Measurements from ENCODE around the gene UGT1A8.

The UGT1A8 gene

GRCh38 chr2:233672886-233673285 is 55.5 kb downstream of the UGT1A8 start:
- Histone ChIP-seq H3K36me3 (replicated peaks in 1 of 2; ENCODE audit: control insufficient read depth in 2 of 2, insufficient read depth in 2 of 2, low read length in 2 of 2) (no peaks in the 10 kb centered on the region), H4K91ac (ENCODE audit: low read depth, low read length, poor library complexity) (no peak overlapping the region), H4K8ac (ENCODE audit: low read depth, low read length) (no peak overlapping the region), H2BK5ac (ENCODE audit: low read length) (no peak overlapping the region), H2BK12ac (ENCODE audit: low read length) (no peak overlapping the region), H3K23ac (ENCODE audit: low read depth, low read length, poor library complexity) (no peak overlapping the region), H3K27me3 (ENCODE audit: control insufficient read depth in 3 of 3, insufficient read depth in 3 of 3, low read depth in 1 of 3, low read length in 3 of 3) (no peaks in the 10 kb centered on the region), H2BK120ac (ENCODE audit: low read depth, low read length) (no peak overlapping the region), H2AK5ac (ENCODE audit: low read depth, low read length) (no peak overlapping the region), H3K4me3 (ENCODE audit: low read length in 2 of 2) (no peak overlapping the region), H3K9ac (ENCODE audit: low read depth, low read length, poor library complexity) (no peak overlapping the region), H3K4me2 (ENCODE audit: insufficient read depth, low read length, poor library complexity, severe bottlenecking) (no peak overlapping the region), H3K4ac (ENCODE audit: low read length) (no peak overlapping the region), H3K18ac (ENCODE audit: low read length) (no peak overlapping the region), H3K27ac (replicated peaks; ENCODE audit: low read length) (no peak overlapping the region), H3K4me1 (ENCODE audit: control insufficient read depth in 2 of 2, insufficient read depth in 1 of 2, low read depth in 1 of 2, low read length in 2 of 2) (no peaks in the 10 kb centered on the region), H3K14ac (ENCODE audit: low read length) (no peak overlapping the region), H2AFZ (ENCODE audit: low read length) (no peak overlapping the region), H2BK15ac (ENCODE audit: low read length) (no peak overlapping the region), H3K79me1 (ENCODE audit: low read depth, low read length) (no peaks in the 10 kb centered on the region), H3K9me3 (replicated peaks in 1 of 2; ENCODE audit: control insufficient read depth in 2 of 2, insufficient read depth in 1 of 2, low read depth in 1 of 2, low read length in 2 of 2) (no peaks in the 10 kb centered on the region)
- WGBS, 2 donors (ENCODE audit: extremely low coverage in 2 of 2, insufficient read length in 2 of 2, insufficient replicate concordance in 1 of 2) = no CpG with 5 or more reads among the region's 3 CpGs
- DNase-seq (ENCODE audit: low spot score) = no peak

DNA sequence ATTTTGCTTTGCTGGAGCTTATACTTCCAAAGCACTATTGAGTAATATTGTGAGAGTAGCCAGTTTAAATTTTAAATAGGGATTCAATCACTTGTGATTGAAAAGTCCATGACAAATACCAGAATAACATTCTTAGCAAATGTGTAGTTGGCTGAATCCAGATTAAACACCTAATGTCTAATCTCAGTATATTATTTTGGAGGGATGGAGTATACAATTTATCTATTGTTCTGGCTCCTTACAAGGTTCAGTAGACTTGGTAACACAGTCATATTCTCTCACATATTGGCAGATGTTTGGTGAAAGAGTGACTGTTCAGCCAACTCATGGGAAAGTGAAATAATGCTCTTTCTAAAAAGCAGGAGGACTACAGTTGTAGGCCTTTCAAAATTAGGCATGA is 56.5 kb downstream of the UGT1A8 start:
- no peak overlapping the region for H3K23ac ChIP-seq (ENCODE audit: low read depth, low read length, poor library complexity)

DNA sequence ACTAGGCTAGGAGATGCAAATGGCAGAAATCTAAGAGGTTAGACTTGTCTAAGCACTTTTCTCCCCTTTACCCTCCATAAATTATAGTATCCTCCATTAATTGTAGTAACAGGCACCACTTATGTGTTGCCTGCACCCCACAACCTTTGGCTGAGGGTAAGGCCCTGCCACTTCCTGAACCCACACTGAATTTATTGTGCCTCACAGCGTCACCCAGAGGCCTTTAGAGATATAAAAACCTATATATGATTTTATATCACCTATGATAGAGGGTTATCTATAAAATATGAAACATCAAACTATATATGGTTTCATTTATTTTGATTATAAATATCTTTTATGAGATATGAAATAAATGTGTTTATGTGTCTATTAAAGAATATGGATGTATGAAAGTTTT is 56.9 kb downstream of the UGT1A8 start:
- no peak overlapping the region for H3K4ac ChIP-seq (ENCODE audit: low read length)
- no CpG with 5 or more reads among the region's 1 CpG for WGBS, 2 donors (ENCODE audit: extremely low coverage in 2 of 2, insufficient read length in 2 of 2, insufficient replicate concordance in 1 of 2)
- no peak overlapping the region for H3K18ac ChIP-seq (ENCODE audit: low read length)
- H2BK12ac ChIP-seq (ENCODE audit: low read length) = no peak overlapping the region
- no peak overlapping the region for H2AFZ ChIP-seq (ENCODE audit: low read length)
- no peaks in the 10 kb centered on the region for H3K79me1 ChIP-seq (ENCODE audit: low read depth, low read length)
- no peak overlapping the region for H3K4me3 ChIP-seq (ENCODE audit: low read length in 2 of 2)
- no peak overlapping the region for H3K4me2 ChIP-seq (ENCODE audit: insufficient read depth, low read length, poor library complexity, severe bottlenecking)
- H2BK120ac ChIP-seq (ENCODE audit: low read depth, low read length) = no peak overlapping the region
- no peak overlapping the region for H4K8ac ChIP-seq (ENCODE audit: low read depth, low read length)
- no peak overlapping the region for H2AK5ac ChIP-seq (ENCODE audit: low read depth, low read length)
- no peak overlapping the region for H3K23ac ChIP-seq (ENCODE audit: low read depth, low read length, poor library complexity)
- H2BK5ac ChIP-seq (ENCODE audit: low read length) = no peak overlapping the region
- H2BK15ac ChIP-seq (ENCODE audit: low read length) = no peak overlapping the region
- H3K27me3 ChIP-seq (ENCODE audit: control insufficient read depth in 3 of 3, insufficient read depth in 3 of 3, low read depth in 1 of 3, low read length in 3 of 3) = no peaks in the 10 kb centered on the region
- DNase-seq (ENCODE audit: low spot score) = no peak
- H3K9me3 ChIP-seq (replicated peaks in 1 of 2; ENCODE audit: control insufficient read depth in 2 of 2, insufficient read depth in 1 of 2, low read depth in 1 of 2, low read length in 2 of 2) = no peaks in the 10 kb centered on the region
- H3K9ac ChIP-seq (ENCODE audit: low read depth, low read length, poor library complexity) = no peak overlapping the region
- no peak overlapping the region for H3K27ac ChIP-seq (replicated peaks; ENCODE audit: low read length)
- no peaks in the 10 kb centered on the region for H3K4me1 ChIP-seq (ENCODE audit: control insufficient read depth in 2 of 2, insufficient read depth in 1 of 2, low read depth in 1 of 2, low read length in 2 of 2)
- H4K91ac ChIP-seq (ENCODE audit: low read depth, low read length, poor library complexity) = no peak overlapping the region
- H3K14ac ChIP-seq (ENCODE audit: low read length) = no peak overlapping the region
- no peaks in the 10 kb centered on the region for H3K36me3 ChIP-seq (replicated peaks in 1 of 2; ENCODE audit: control insufficient read depth in 2 of 2, insufficient read depth in 2 of 2, low read length in 2 of 2)

More for the DNA sequence above, 56.5 kb downstream of the UGT1A8 start:
- no peak overlapping the region for H3K27ac ChIP-seq (replicated peaks; ENCODE audit: low read length)
- no peak overlapping the region for H3K18ac ChIP-seq (ENCODE audit: low read length)
- no peaks in the 10 kb centered on the region for H3K27me3 ChIP-seq (ENCODE audit: control insufficient read depth in 3 of 3, insufficient read depth in 3 of 3, low read depth in 1 of 3, low read length in 3 of 3)
- H3K9ac ChIP-seq (ENCODE audit: low read depth, low read length, poor library complexity) = no peak overlapping the region
- H3K4me1 ChIP-seq (ENCODE audit: control insufficient read depth in 2 of 2, insufficient read depth in 1 of 2, low read depth in 1 of 2, low read length in 2 of 2) = no peaks in the 10 kb centered on the region
- no peak overlapping the region for H4K91ac ChIP-seq (ENCODE audit: low read depth, low read length, poor library complexity)
- no peak overlapping the region for H3K4ac ChIP-seq (ENCODE audit: low read length)
- DNase-seq (ENCODE audit: low spot score) = no peak
- H3K4me3 ChIP-seq (ENCODE audit: low read length in 2 of 2) = no peak overlapping the region
- H2BK15ac ChIP-seq (ENCODE audit: low read length) = no peak overlapping the region
- no peak overlapping the region for H2AFZ ChIP-seq (ENCODE audit: low read length)
- H3K79me1 ChIP-seq (ENCODE audit: low read depth, low read length) = no peaks in the 10 kb centered on the region
- H2BK5ac ChIP-seq (ENCODE audit: low read length) = no peak overlapping the region
- no peak overlapping the region for H3K4me2 ChIP-seq (ENCODE audit: insufficient read depth, low read length, poor library complexity, severe bottlenecking)
- no peak overlapping the region for H2AK5ac ChIP-seq (ENCODE audit: low read depth, low read length)
- no peaks in the 10 kb centered on the region for H3K9me3 ChIP-seq (replicated peaks in 1 of 2; ENCODE audit: control insufficient read depth in 2 of 2, insufficient read depth in 1 of 2, low read depth in 1 of 2, low read length in 2 of 2)
- no peak overlapping the region for H2BK12ac ChIP-seq (ENCODE audit: low read length)
- no peak overlapping the region for H4K8ac ChIP-seq (ENCODE audit: low read depth, low read length)
- H2BK120ac ChIP-seq (ENCODE audit: low read depth, low read length) = no peak overlapping the region
- H3K14ac ChIP-seq (ENCODE audit: low read length) = no peak overlapping the region
- H3K36me3 ChIP-seq (replicated peaks in 1 of 2; ENCODE audit: control insufficient read depth in 2 of 2, insufficient read depth in 2 of 2, low read length in 2 of 2) = no peaks in the 10 kb centered on the region

GRCh38 chr2:233674995-233675394 is 57.6 kb downstream of the UGT1A8 start:
- Histone ChIP-seq H2BK5ac (ENCODE audit: low read length) (no peak overlapping the region), H3K4ac (ENCODE audit: low read length) (no peak overlapping the region), H3K27ac (replicated peaks; ENCODE audit: low read length) (no peak overlapping the region), H3K36me3 (replicated peaks in 1 of 2; ENCODE audit: control insufficient read depth in 2 of 2, insufficient read depth in 2 of 2, low read length in 2 of 2) (no peaks in the 10 kb centered on the region), H3K9me3 (replicated peaks in 1 of 2; ENCODE audit: control insufficient read depth in 2 of 2, insufficient read depth in 1 of 2, low read depth in 1 of 2, low read length in 2 of 2) (no peaks in the 10 kb centered on the region), H3K23ac (ENCODE audit: low read depth, low read length, poor library complexity) (no peak overlapping the region), H2AFZ (ENCODE audit: low read length) (no peak overlapping the region), H2BK12ac (ENCODE audit: low read length) (no peak overlapping the region), H3K79me1 (ENCODE audit: low read depth, low read length) (no peaks in the 10 kb centered on the region), H3K4me2 (ENCODE audit: insufficient read depth, low read length, poor library complexity, severe bottlenecking) (no peak overlapping the region), H4K91ac (ENCODE audit: low read depth, low read length, poor library complexity) (no peak overlapping the region), H3K4me3 (ENCODE audit: low read length in 2 of 2) (no peak overlapping the region), H2BK120ac (ENCODE audit: low read depth, low read length) (no peak overlapping the region), H3K18ac (ENCODE audit: low read length) (no peak overlapping the region), H3K4me1 (ENCODE audit: control insufficient read depth in 2 of 2, insufficient read depth in 1 of 2, low read depth in 1 of 2, low read length in 2 of 2) (no peaks in the 10 kb centered on the region), H2AK5ac (ENCODE audit: low read depth, low read length) (no peak overlapping the region), H2BK15ac (ENCODE audit: low read length) (no peak overlapping the region), H3K27me3 (ENCODE audit: control insufficient read depth in 3 of 3, insufficient read depth in 3 of 3, low read depth in 1 of 3, low read length in 3 of 3) (no peaks in the 10 kb centered on the region), H4K8ac (ENCODE audit: low read depth, low read length) (no peak overlapping the region), H3K14ac (ENCODE audit: low read length) (no peak overlapping the region), H3K9ac (ENCODE audit: low read depth, low read length, poor library complexity) (no peak overlapping the region)
- DNase-seq (ENCODE audit: low spot score) = no peak
- WGBS, 2 donors (ENCODE audit: extremely low coverage in 2 of 2, insufficient read length in 2 of 2, insufficient replicate concordance in 1 of 2) = no CpG with 5 or more reads among the region's 4 CpGs

Measured in neuronal stem cell (in vitro differentiated cells).